Trophoblast cell (in vitro differentiated cells and primary cell): ENCODE measurements around the gene SLC37A1.

Source experiments
- DNase-seq, 2 donors: peaks; one replicate each; pipeline ENCODE4 v3.0.0-alpha.2; 2016
- H2AFZ ChIP-seq: 2 replicates; pipeline ENCODE4 v1.6.1; 2013; ENCODE audit warnings: low read length, moderate library complexity, mild to moderate bottlenecking; ENCODE audit not compliant: insufficient read depth, poor library complexity
- H2AK5ac ChIP-seq: 2 replicates; pipeline ENCODE4 v1.6.1; 2013; ENCODE audit warnings: mild to moderate bottlenecking, low read length
- H2BK120ac ChIP-seq: 2 replicates; pipeline ENCODE4 v1.6.1; 2013; ENCODE audit warnings: low read length, mild to moderate bottlenecking, moderate library complexity; ENCODE audit not compliant: insufficient read depth, poor library complexity
- H2BK12ac ChIP-seq: 2 replicates; pipeline ENCODE4 v1.6.1; 2013; ENCODE audit warnings: mild to moderate bottlenecking, low read length, moderate library complexity
- H2BK5ac ChIP-seq: 2 replicates; pipeline ENCODE4 v1.6.1; 2013; ENCODE audit warnings: low read length, low read depth, moderate library complexity, mild to moderate bottlenecking; ENCODE audit not compliant: poor library complexity
- H3K14ac ChIP-seq: 2 replicates; pipeline ENCODE4 v1.6.1; 2013; ENCODE audit warnings: mild to moderate bottlenecking, low read length
- H3K18ac ChIP-seq: 2 replicates; pipeline ENCODE4 v1.6.1; 2013; ENCODE audit warnings: mild to moderate bottlenecking, low read length
- H3K23ac ChIP-seq: 2 replicates; pipeline ENCODE4 v1.6.1; 2013; ENCODE audit warnings: low read length
- H3K27ac ChIP-seq: 2 replicates; pipeline ENCODE4 v1.5.1; 2013; ENCODE audit warnings: low read depth, mild to moderate bottlenecking, inconsistent platforms, low read length, moderate library complexity
- H3K27me3 ChIP-seq: 2 replicates; pipeline ENCODE4 v1.6.1; 2013; ENCODE audit warnings: inconsistent platforms, mild to moderate bottlenecking, low read length, moderate library complexity; ENCODE audit not compliant: insufficient read depth
- H3K36me3 ChIP-seq, 2 experiments: 1 replicate in 1 of 2; 2 replicates in 1 of 2; pipeline ENCODE4 v1.6.1; 2013; ENCODE audit warnings: low read length in 2 of 2, mild to moderate bottlenecking in 2 of 2, moderate library complexity in 1 of 2; ENCODE audit not compliant: insufficient read depth in 2 of 2, control insufficient read depth in 1 of 2
- H3K4ac ChIP-seq: 2 replicates; pipeline ENCODE4 v1.6.1; 2013; ENCODE audit warnings: low read depth, mild to moderate bottlenecking, low read length, moderate library complexity
- H3K4me1 ChIP-seq, 2 experiments: 1 replicate in 1 of 2; 2 replicates in 1 of 2; pipeline ENCODE4 v1.6.1; 2013; ENCODE audit warnings: low read length in 2 of 2, mild to moderate bottlenecking in 2 of 2, moderate library complexity in 1 of 2; ENCODE audit not compliant: insufficient read depth in 2 of 2, control insufficient read depth in 1 of 2
- H3K4me2 ChIP-seq: 2 replicates; pipeline ENCODE4 v1.6.1; 2013; ENCODE audit warnings: inconsistent platforms, mild to moderate bottlenecking, low read length, moderate library complexity
- H3K4me3 ChIP-seq: 2 replicates; pipeline ENCODE4 v1.5.1; 2013; ENCODE audit warnings: mild to moderate bottlenecking, low read depth, low read length, inconsistent platforms
- H3K79me1 ChIP-seq: one replicate; pipeline ENCODE4 v1.6.1; 2013; ENCODE audit warnings: low read length
- H3K79me2 ChIP-seq: 2 replicates; pipeline ENCODE4 v1.6.1; 2013; ENCODE audit warnings: low read length, mild to moderate bottlenecking; ENCODE audit not compliant: control insufficient read depth, insufficient read depth, poor library complexity
- H3K9ac ChIP-seq: 2 replicates; pipeline ENCODE4 v1.6.1; 2013; ENCODE audit warnings: mild to moderate bottlenecking, low read length
- H3K9me3 ChIP-seq: 2 replicates; pipeline ENCODE4 v1.6.1; 2013; ENCODE audit warnings: low read depth, mild to moderate bottlenecking, control low read depth, inconsistent platforms, low read length; ENCODE audit not compliant: insufficient read depth
- H4K12ac ChIP-seq: 2 replicates; pipeline ENCODE4 v1.6.1; 2013; ENCODE audit warnings: low read depth, mild to moderate bottlenecking, low read length, moderate library complexity
- H4K8ac ChIP-seq: 2 replicates; pipeline ENCODE4 v1.6.1; 2013; ENCODE audit warnings: low read depth, mild to moderate bottlenecking, low read length, moderate library complexity
- H4K91ac ChIP-seq: one replicate; pipeline ENCODE4 v1.6.1; 2013; ENCODE audit warnings: low read depth, mild to moderate bottlenecking, low read length, moderate library complexity
- WGBS: extraction: QIAGEN DNeasy Blood & Tissue Kit; methylation state at CpG from one replicate; pipeline ENCODE4 v1.1.7; 2013; ENCODE audit warnings: missing lambda C conversion rate; ENCODE audit not compliant: insufficient read length, insufficient coverage; ENCODE audit errors: extremely low coverage; 5-methylcytosine and 5-hydroxymethylcytosine counted together

SLC37A1 gene

DNA sequence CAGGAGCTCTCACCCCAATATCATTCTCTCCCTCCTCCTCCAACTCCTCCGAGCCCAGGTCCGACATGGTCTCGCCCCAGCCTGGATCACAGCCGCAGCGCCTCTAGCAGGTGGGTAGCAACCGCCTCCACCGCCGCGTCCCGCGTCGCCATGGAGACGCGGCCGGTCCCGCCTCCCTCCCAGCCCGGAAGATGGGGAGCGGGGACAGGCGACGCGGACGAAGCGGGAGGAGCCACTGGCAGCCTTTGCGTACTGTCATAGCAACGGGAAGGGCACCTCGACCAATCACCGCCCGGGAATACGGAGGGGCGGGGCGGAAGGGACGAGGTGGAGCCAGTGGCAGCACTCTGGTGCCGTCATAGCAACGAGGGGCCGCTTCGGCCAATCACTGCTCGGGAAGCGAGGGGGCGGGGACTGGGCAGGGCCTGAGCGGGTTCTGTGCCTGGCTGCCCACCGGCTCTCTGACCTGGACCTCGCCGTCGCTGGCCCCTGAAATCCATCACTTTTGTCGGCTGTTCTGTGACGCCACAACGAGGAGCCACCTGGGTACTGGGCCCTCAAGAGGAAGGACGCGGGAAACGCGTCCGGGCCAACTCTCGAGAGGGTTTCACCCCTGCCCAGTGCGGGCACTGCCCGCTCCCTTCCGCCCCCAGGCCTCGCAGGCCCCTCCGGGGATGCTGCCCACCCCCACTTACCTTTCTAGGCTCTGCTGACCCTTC, 17.4 kb upstream of the SLC37A1 start, which contains the start of gene RSPH1:
RSPH1 (minus strand) TSS at position 105 of the 719 bp plus-strand sequence; CDS start at position 67, 38 bp downstream.
- H2BK120ac ChIP-seq, result no peak within 1 kb of the TSS
- peak; percentile 99 to 100 for DNase-seq
- H3K9me3 ChIP-seq, result no peaks in the 10 kb centered on the region
- no peak within 1 kb of the TSS for H3K14ac ChIP-seq
- H3K18ac ChIP-seq, result no peak within 1 kb of the TSS
- no peaks in the 10 kb centered on the region for H3K36me3 ChIP-seq
- H3K23ac ChIP-seq, result no peak within 1 kb of the TSS
- peak within 1 kb of the TSS; percentile 18 for H4K8ac ChIP-seq
- WGBS, result no CpG with 5 or more reads among the region's 58 CpGs
- no peak within 1 kb of the TSS for H3K4ac ChIP-seq
- H3K27ac ChIP-seq, result no peak within 1 kb of the TSS
- H4K91ac ChIP-seq, result no peak within 1 kb of the TSS
- no peak within 1 kb of the TSS for H2AK5ac ChIP-seq
- H2BK5ac ChIP-seq, result no peak within 1 kb of the TSS
- no peak within 1 kb of the TSS for H2BK12ac ChIP-seq
- no peaks in the 10 kb centered on the region for H3K79me2 ChIP-seq
- H2AFZ ChIP-seq, result peak within 1 kb of the TSS; percentile 85
- peak within 1 kb of the TSS; percentile 76 for H3K4me3 ChIP-seq
- peak within 1 kb of the TSS; percentile 6 for H4K12ac ChIP-seq
- no peaks in the 10 kb centered on the region for H3K79me1 ChIP-seq
- no peaks in the 10 kb centered on the region for H3K27me3 ChIP-seq
- H3K4me2 ChIP-seq, result peak within 1 kb of the TSS; percentile 100
- peak within 1 kb of the TSS; percentile 15 for H3K9ac ChIP-seq
- peaks cover 4 to 11% of the 10 kb centered on the region in 2 experiments for H3K4me1 ChIP-seq

DNA sequence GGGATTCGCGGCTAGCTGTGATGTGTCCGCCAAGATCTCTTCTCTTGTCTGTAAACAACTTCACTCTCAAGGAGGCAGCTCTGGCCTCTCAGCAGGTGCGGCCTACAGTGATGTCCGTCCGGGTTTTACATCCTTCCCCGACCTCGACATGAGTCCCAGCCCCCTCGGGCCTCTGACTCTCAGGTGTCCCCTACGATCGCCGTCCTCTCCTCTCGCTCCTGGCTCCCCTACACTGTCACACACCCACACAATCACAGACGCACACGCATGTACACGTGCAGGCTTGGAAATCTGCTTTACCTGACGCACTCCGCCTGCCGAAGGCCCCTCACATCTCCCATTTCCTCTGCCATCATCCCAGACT, 16.8 kb upstream of the SLC37A1 start:
- Histone ChIP-seq H2AK5ac (no peak overlapping the region), H3K18ac (no peak overlapping the region), H3K4me2 (peak overlapping the region; percentile 93), H3K4me3 (peak overlapping the region; percentile 70), H2BK120ac (no peak overlapping the region), H3K4ac (no peak overlapping the region), H4K8ac (peak overlapping the region; percentile 5), H3K9me3 (no peaks in the 10 kb centered on the region), H3K9ac (peak overlapping the region; percentile 15), H3K4me1 (peaks cover 4 to 11% of the 10 kb centered on the region in 2 experiments), H3K79me2 (no peaks in the 10 kb centered on the region), H3K27ac (no peak overlapping the region), H4K91ac (no peak overlapping the region), H2AFZ (peak overlapping the region; percentile 67), H4K12ac (peak overlapping the region; percentile 6), H3K36me3 (no peaks in the 10 kb centered on the region), H2BK5ac (no peak overlapping the region), H3K79me1 (no peaks in the 10 kb centered on the region), H3K14ac (no peak overlapping the region), H3K27me3 (no peaks in the 10 kb centered on the region), H3K23ac (no peak overlapping the region), H2BK12ac (no peak overlapping the region)
- no peak for DNase-seq
- no CpG with 5 or more reads among the region's 19 CpGs for WGBS

DNA sequence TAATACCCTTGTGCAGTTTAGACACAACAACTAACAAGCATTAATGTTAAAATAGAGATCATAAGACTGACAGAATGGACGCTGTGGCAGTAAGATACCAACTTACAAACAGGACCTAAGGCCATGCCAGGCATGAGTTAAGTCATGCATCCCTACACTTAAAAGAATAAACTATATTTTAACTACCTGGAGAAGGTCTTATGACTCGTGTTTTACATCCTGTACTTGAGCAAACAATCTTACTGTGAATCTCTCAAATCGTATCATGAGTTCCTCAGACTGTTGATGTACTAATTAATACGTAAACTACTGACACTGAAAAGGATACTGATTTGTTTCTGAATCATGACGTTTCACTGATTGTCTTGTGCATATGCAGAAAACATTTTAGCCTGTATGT, 15.6 kb upstream of the SLC37A1 start:
- H3K79me2 ChIP-seq, result no peaks in the 10 kb centered on the region
- H2AFZ ChIP-seq, result no peak overlapping the region
- H3K4me2 ChIP-seq, result no peak overlapping the region
- WGBS, result no CpG with 5 or more reads among the region's 5 CpGs
- no peak overlapping the region for H3K27ac ChIP-seq
- no peaks in the 10 kb centered on the region for H3K27me3 ChIP-seq
- no peak overlapping the region for H3K18ac ChIP-seq
- no peaks in the 10 kb centered on the region for H3K9me3 ChIP-seq
- no peak overlapping the region for H2AK5ac ChIP-seq
- H3K4ac ChIP-seq, result no peak overlapping the region
- H3K79me1 ChIP-seq, result no peaks in the 10 kb centered on the region
- H3K9ac ChIP-seq, result no peak overlapping the region
- no peak overlapping the region for H4K91ac ChIP-seq
- H3K23ac ChIP-seq, result no peak overlapping the region
- H2BK120ac ChIP-seq, result no peak overlapping the region
- H4K8ac ChIP-seq, result no peak overlapping the region
- H3K4me3 ChIP-seq, result no peak overlapping the region
- no peak overlapping the region for H2BK5ac ChIP-seq
- no peak overlapping the region for H4K12ac ChIP-seq
- DNase-seq, result no peak
- no peak overlapping the region for H3K14ac ChIP-seq
- H3K4me1 ChIP-seq, result peaks cover 4 to 11% of the 10 kb centered on the region in 2 experiments
- no peak overlapping the region for H2BK12ac ChIP-seq
- no peaks in the 10 kb centered on the region for H3K36me3 ChIP-seq

DNA sequence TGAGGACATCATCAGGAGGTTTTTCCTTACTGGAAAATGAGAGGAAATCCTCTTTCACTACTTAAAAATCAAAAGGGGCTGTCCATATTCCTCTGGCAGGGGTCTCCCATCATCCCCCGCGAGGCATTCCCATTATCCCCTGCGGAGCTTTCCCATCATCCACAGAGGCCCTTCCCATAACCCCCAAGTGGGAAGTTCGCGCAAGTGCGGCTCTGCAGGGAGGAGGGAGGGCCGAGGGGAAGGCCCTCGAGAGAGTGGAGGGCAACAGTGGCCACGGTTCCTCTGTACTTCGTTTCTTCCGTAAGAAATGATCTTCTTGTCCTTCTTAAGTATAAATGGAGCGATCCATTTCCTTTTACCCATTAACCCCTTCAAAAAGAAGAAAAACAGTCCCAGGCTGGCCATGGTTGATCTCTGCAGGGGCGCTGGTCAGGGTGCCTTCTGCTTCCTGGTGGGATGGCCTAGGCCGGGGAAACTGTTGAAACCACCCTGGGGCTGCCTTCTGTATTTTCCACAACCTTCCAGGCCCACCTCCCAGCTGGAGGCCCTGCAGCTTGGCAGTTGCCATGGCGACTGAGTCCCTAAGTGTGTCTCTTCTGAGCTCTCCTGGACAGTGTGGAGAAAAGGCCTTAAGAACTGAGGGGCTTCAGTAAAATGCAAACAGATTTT, 14.1 kb upstream of the SLC37A1 start:
- Histone ChIP-seq H3K27ac (no peak overlapping the region), H3K79me2 (no peaks in the 10 kb centered on the region), H3K4me2 (no peak overlapping the region), H2BK5ac (no peak overlapping the region), H2AK5ac (no peak overlapping the region), H4K12ac (no peak overlapping the region), H3K9ac (no peak overlapping the region), H3K4me3 (no peak overlapping the region), H3K9me3 (no peaks in the 10 kb centered on the region), H3K4me1 (peaks cover 4 to 11% of the 10 kb centered on the region in 2 experiments), H3K4ac (no peak overlapping the region), H3K18ac (no peak overlapping the region), H3K14ac (no peak overlapping the region), H3K27me3 (no peaks in the 10 kb centered on the region), H2AFZ (no peak overlapping the region), H3K79me1 (no peaks in the 10 kb centered on the region), H3K36me3 (no peaks in the 10 kb centered on the region), H3K23ac (no peak overlapping the region), H2BK12ac (no peak overlapping the region), H2BK120ac (no peak overlapping the region), H4K8ac (no peak overlapping the region), H4K91ac (no peak overlapping the region)
- no CpG with 5 or more reads among the region's 15 CpGs for WGBS
- no peak for DNase-seq
